AG04449 (cell line): ENCODE data around the gene ORMDL3.
"Not testable (repeated sequence)": the region's sequence is repeated elsewhere in the genome, so short reads cannot be mapped to it uniquely, and the experiment has no call there.

Experiments used
- CTCF ChIA-PET: fragments of 350-600 bp; formaldehyde crosslinking; extraction: SDS; loops from one replicate; lab custom pipeline; 2021; ENCODE audit warnings: antibody characterized with exemption; lab: Yijun Ruan, JAX
- POLR2A ChIA-PET: fragments of 400-600, 350-600 bp; formaldehyde crosslinking; extraction: SDS; loops from one replicate; lab custom pipeline; 2020; ENCODE audit warnings: antibody characterized with exemption, inconsistent platforms; lab: Yijun Ruan, JAX
- DNase-seq: peaks from one replicate; pipeline ENCODE4 v3.0.0-alpha.2; 2010; ENCODE audit warnings: low read depth, low spot score
- H3K4me3 ChIP-seq: 2 replicates; pipeline ENCODE4 v1.5.1; 2011; ENCODE audit warnings: low read depth, mild to moderate bottlenecking, control low read depth, low read length
- TF ChIP-seq, protein P1 (sequence below): IDR thresholded peaks from one replicate; pipeline ENCODE4 v1.5.1; 2011; ENCODE audit warnings: mild to moderate bottlenecking, moderate library complexity, low read length, control low read depth, inconsistent platforms; ENCODE audit not compliant: insufficient read depth; ENCODE audit errors: missing control alignments

Gene ORMDL3

DNA sequence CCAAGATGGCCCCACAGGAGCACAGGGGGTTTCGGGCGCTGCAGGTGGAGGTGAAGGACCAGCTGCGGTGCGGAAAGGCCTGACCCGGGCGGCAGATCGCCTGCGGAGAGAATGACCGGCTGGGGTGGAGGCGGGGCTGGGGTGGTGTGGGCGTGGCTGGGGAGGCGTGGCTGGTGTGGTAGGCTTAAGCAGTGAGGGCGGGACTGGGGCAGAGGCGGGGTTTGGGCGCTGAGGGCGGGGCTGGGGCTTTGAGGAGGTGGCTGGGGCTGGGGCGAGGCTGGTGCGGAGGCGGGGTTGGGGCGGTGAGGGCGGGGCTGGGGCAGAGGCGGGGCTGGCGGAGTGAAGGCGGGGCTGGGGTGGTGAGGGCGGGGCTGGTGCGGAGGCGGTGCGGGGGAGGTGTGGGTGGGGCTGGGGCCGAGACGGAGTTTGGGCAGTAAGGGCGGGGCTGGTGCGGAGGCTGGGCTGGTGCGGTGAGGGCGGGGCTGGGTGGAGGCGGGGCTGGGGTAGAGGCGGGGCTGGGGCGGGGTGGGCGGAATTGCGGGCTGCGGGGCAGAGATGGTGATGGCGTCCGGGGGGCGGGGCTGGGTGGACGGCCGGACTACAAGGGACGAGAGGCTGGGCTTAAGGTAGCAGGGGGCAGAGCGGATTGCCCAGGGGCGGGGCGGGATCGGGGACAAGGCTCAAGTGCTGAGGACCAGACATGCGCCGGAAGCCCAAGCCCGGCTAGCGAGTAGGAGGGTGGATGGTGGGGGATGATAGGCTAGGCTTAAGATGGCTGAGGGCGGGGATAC lies 25.5 kb upstream of the ORMDL3 start:
- DNase-seq, result peak; percentile 36
- TF ChIP-seq, protein P1, sequence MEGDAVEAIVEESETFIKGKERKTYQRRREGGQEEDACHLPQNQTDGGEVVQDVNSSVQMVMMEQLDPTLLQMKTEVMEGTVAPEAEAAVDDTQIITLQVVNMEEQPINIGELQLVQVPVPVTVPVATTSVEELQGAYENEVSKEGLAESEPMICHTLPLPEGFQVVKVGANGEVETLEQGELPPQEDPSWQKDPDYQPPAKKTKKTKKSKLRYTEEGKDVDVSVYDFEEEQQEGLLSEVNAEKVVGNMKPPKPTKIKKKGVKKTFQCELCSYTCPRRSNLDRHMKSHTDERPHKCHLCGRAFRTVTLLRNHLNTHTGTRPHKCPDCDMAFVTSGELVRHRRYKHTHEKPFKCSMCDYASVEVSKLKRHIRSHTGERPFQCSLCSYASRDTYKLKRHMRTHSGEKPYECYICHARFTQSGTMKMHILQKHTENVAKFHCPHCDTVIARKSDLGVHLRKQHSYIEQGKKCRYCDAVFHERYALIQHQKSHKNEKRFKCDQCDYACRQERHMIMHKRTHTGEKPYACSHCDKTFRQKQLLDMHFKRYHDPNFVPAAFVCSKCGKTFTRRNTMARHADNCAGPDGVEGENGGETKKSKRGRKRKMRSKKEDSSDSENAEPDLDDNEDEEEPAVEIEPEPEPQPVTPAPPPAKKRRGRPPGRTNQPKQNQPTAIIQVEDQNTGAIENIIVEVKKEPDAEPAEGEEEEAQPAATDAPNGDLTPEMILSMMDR, result no peak
- H3K4me3 ChIP-seq, result peak overlapping the region; percentile 54
- ChIA-PET CTCF (interaction anchor here (1.6 to 18.6 kb wide), 2 partner anchors 14 to 23 kb away, joined by 7 to 450 read pairs; partner anchors contain the start of gene PSMD3), POLR2A (no interaction called here)

GRCh38 chr17:39951924-39952679 lies 24.7 kb upstream of the ORMDL3 start:
- ChIA-PET POLR2A (no interaction called here), CTCF (interaction anchor here (1.1 to 18.6 kb wide), 2 partner anchors 12 to 23 kb away, joined by 3 to 450 read pairs; partner anchors contain the start of gene PSMD3)
- TF ChIP-seq, protein P1, result no peak
- peak overlapping the region; percentile 50 for H3K4me3 ChIP-seq
- DNase-seq, result no peak

GRCh38 chr17:39950871-39951348 lies 23.5 kb upstream of the ORMDL3 start:
- ChIA-PET CTCF (interaction anchor here (18.6 kb wide), 1 partner anchor 25 kb away, joined by 450 read pairs; the partner anchor contains the start of gene PSMD3), POLR2A (interaction anchor here (1.1 kb wide), 1 partner anchor 329 kb away, joined by 3 read pairs; no protein-coding TSS in a partner anchor)

DNA sequence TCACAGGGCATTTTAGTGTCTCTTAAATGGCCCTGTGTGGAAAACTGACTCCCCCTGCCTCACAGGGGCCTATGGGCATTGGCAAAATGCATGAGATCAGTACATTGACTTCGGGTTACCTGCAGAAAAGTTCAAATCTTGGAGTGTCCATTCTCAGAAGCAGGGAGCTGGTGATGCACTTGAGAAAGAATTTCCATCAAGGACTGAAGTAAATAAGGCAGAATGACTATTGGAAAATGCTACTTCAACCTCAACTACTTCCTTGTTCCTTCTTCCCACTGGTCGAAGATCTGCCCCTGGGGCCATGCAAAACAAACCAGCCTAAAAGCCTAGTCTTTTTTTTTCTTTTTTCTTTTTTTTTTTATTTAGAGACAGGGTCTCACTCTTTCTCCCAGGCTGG lies 21.6 kb upstream of the ORMDL3 start:
- DNase-seq, result no peak
- TF ChIP-seq, protein P1, result no peak
- ChIA-PET CTCF (interaction anchor here (1.2 to 1.4 kb wide), 2 partner anchors 10 to 11 kb away, joined by 4 to 6 read pairs; no protein-coding TSS in a partner anchor), POLR2A (no interaction called here)
- no peak overlapping the region for H3K4me3 ChIP-seq

More at GRCh38 chr17:39950871-39951348, 23.5 kb upstream of the ORMDL3 start:
- no peak for DNase-seq
- TF ChIP-seq, protein P1, result no peak
- H3K4me3 ChIP-seq, result no peak overlapping the region

DNA sequence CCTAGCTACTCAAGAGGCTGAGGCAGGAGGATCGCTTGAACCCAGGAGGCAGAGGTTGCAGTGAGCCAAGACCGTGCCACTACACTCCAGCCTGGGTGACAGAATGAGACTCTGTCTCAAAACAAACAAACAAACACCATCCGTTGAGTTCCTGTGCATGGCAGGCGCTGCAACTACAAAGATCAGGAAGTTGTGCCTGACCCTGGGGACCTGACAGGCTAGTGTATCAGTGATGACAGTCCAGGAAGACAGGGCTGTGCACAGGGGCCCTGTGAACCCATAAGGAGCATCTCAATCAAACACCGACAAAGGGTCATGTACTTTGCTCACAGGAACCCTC lies 21.1 kb upstream of the ORMDL3 start:
- not testable (repeated sequence) for DNase-seq

DNA sequence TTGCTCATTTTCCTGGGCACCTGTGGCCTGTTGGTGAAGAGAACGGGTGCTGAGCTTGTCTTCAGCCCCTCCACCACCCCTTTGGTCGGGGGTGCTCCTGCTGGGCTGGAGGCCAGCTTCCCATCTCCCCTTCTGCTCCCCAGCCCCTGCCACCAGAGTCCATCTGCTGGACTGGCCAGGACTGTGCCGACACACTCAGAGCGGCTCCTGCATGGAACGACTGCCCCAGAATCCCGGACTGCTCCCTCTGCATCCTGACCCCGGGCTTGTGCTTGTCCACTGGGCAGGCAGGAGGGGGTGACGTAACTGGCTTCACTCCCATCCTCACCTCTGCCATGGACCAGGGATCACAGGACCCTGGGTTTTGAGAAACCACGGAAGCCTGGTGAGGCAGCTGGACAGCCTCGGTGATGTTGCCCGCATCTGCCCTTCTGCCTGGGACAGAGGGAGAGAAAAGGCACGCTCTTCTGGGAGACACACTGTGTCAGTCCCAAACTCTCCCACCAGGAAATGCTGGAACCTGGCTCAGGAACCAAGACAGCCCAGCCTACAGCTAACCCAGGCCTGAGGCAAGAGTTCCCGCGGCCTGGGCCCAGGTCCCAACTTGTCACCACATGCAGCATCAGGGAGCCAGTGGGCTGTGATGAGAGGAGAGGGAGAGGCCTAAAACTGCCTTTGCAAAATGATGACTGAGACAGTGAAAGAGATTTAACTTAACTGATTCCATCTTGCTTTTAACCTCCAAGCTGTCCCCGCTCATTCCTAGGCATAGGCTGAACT lies 19.3 kb upstream of the ORMDL3 start:
- ChIA-PET POLR2A (interaction anchor here (0.6 kb wide), 1 partner anchor 17 kb away, joined by 4 read pairs; no protein-coding TSS in a partner anchor), CTCF (interaction anchor here (1.8 to 3.2 kb wide), 2 partner anchors 9 to 11 kb away, joined by 6 to 20 read pairs; no protein-coding TSS in a partner anchor)
- no peak for DNase-seq
- no peak overlapping the region for H3K4me3 ChIP-seq
- TF ChIP-seq, protein P1, result no peak

More for the DNA sequence above, 21.1 kb upstream of the ORMDL3 start:
- POLR2A ChIA-PET, H3K4me3 ChIP-seq: not testable (repeated sequence)
- CTCF ChIA-PET, result interaction anchor here (1.0 to 3.2 kb wide), 3 partner anchors 9 to 11 kb away, joined by 3 to 20 read pairs (median 6); no protein-coding TSS in a partner anchor
